ENCODE results near the gene CXCR1. TPM values are rescaled to one million over a fixed set of nuclear protein-coding genes. Genes with fewer than 3 reads are reported as not detected.

The CXCR1 gene
- total RNA-seq, 1 donor, result not detected

Other genes with a start within 250 kb of the CXCR1 start
- gene TNS1, start 164.0 kb downstream of the CXCR1 start, total RNA-seq, result 45.7 and 48.9 TPM in 2 replicates
- not detected in 2 replicates for gene RUFY4, start 97.7 kb downstream of the CXCR1 start, total RNA-seq
- gene CXCR2, start 40.9 kb downstream of the CXCR1 start, total RNA-seq, result not detected in 2 replicates
- 301 and 315 TPM in 2 replicates for gene ARPC2, start 50.2 kb upstream of the CXCR1 start, total RNA-seq
- gene GPBAR1, start 94.1 kb upstream of the CXCR1 start, total RNA-seq, result 0.36 TPM in 1 of 2 replicates, not detected in the other
- 85.7 and 97.0 TPM in 2 replicates for gene AAMP, start 103.2 kb upstream of the CXCR1 start, total RNA-seq
- gene PNKD, start 103.6 kb upstream of the CXCR1 start, total RNA-seq, result 23.2 and 24.2 TPM in 2 replicates
- 155 and 187 TPM in 2 replicates for gene TMBIM1, start 125.5 kb upstream of the CXCR1 start, total RNA-seq
- not detected in 2 replicates for gene CATIP, start 189.9 kb upstream of the CXCR1 start, total RNA-seq
- 0.29 and 0.36 TPM in 2 replicates for gene SLC11A1, start 215.3 kb upstream of the CXCR1 start, total RNA-seq
- gene CTDSP1, start 232.9 kb upstream of the CXCR1 start, total RNA-seq, result 53.3 and 71.7 TPM in 2 replicates